ENCODE measurements around the gene GCN1. TPM values are rescaled to one million over a fixed set of nuclear protein-coding genes. Genes with fewer than 3 reads are reported as not detected.

The GCN1 gene
- total RNA-seq, 2 experiments from 2014 or later = 217 to 343 TPM

GRCh38 chr12:120242275-120242799 is 47.8 kb upstream of the GCN1 start:
- Histone ChIP-seq H3K9me2 (ENCODE audit: insufficient read depth, low read length) (no peaks in the 10 kb centered on the region), H3K4me1 (ENCODE audit: insufficient read depth, low read length, poor library complexity, severe bottlenecking) (no peaks in the 10 kb centered on the region), H3K4me2 (ENCODE audit: low read length) (no peak overlapping the region), H3K36me3 (ENCODE audit: insufficient read depth, low read length) (no peaks in the 10 kb centered on the region), H3K9me3 (ENCODE audit: low read length) (no peaks in the 10 kb centered on the region), H2AFZ (ENCODE audit: low read length) (no peak overlapping the region), H3K4me3 (ENCODE audit: low read depth, low read length, poor library complexity, severe bottlenecking) (no peak overlapping the region), H4K20me1 (ENCODE audit: insufficient read depth, low read length) (no peaks in the 10 kb centered on the region), H3K79me2 (ENCODE audit: insufficient read depth, low read depth, low read length) (no peaks in the 10 kb centered on the region), H3K27ac (ENCODE audit: low read depth, low read length, poor library complexity, severe bottlenecking) (no peak overlapping the region)
- CTCF ChIA-PET (ENCODE audit: unreplicated experiment) = interaction anchor here (0.7 kb wide), 1 partner anchor 25 kb away, joined by 3 read pairs; no protein-coding TSS in a partner anchor
- no TSS peak for BruUV-seq (replicated peaks)
- DNase-seq (ENCODE audit: low spot score) = no peak
- intact Hi-C loops (cut with micrococcal nuclease; ENCODE audit: unreplicated experiment) = no loop called here
- POLR2A ChIA-PET = interaction anchor here (0.6 kb wide), 1 partner anchor 431 kb away, joined by 4 read pairs; no protein-coding TSS in a partner anchor
- no peak for TF ChIP-seq CTCF (conservative IDR thresholded peaks at IDR 0.05; ENCODE audit: low read length)
- TF ChIP-seq EZH2phosphoT487 (IDR thresholded peaks at IDR 0.05; ENCODE audit: borderline replicate concordance, low read depth, low read length) = no peak

GRCh38 chr12:120241561-120242274 is 47.2 kb upstream of the GCN1 start:
- ChIA-PET POLR2A (no interaction called here), CTCF (ENCODE audit: unreplicated experiment) (no interaction called here)
- intact Hi-C loops (cut with micrococcal nuclease; ENCODE audit: unreplicated experiment) = no loop called here
- Histone ChIP-seq H3K4me1 (ENCODE audit: insufficient read depth, low read length, poor library complexity, severe bottlenecking) (no peaks in the 10 kb centered on the region), H3K9me3 (ENCODE audit: low read length) (no peaks in the 10 kb centered on the region), H3K9me2 (ENCODE audit: insufficient read depth, low read length) (no peaks in the 10 kb centered on the region), H3K79me2 (ENCODE audit: insufficient read depth, low read depth, low read length) (no peaks in the 10 kb centered on the region), H3K4me2 (ENCODE audit: low read length) (no peak overlapping the region), H3K27ac (ENCODE audit: low read depth, low read length, poor library complexity, severe bottlenecking) (no peak overlapping the region), H3K36me3 (ENCODE audit: insufficient read depth, low read length) (no peaks in the 10 kb centered on the region), H4K20me1 (ENCODE audit: insufficient read depth, low read length) (no peaks in the 10 kb centered on the region), H3K4me3 (ENCODE audit: low read depth, low read length, poor library complexity, severe bottlenecking) (no peak overlapping the region), H2AFZ (ENCODE audit: low read length) (no peak overlapping the region)
- TF ChIP-seq CTCF (conservative IDR thresholded peaks at IDR 0.05; ENCODE audit: low read length) (no peak), EZH2phosphoT487 (IDR thresholded peaks at IDR 0.05; ENCODE audit: borderline replicate concordance, low read depth, low read length) (no peak)
- DNase-seq (ENCODE audit: low spot score) = no peak
- no TSS peak for BruUV-seq (replicated peaks)

GRCh38 chr12:120240495-120240833 is 45.9 kb upstream of the GCN1 start:
- Histone ChIP-seq H3K4me2 (ENCODE audit: low read length) (no peak overlapping the region), H3K79me2 (ENCODE audit: insufficient read depth, low read depth, low read length) (no peaks in the 10 kb centered on the region), H3K4me3 (ENCODE audit: low read depth, low read length, poor library complexity, severe bottlenecking) (no peak overlapping the region), H3K36me3 (ENCODE audit: insufficient read depth, low read length) (no peaks in the 10 kb centered on the region), H4K20me1 (ENCODE audit: insufficient read depth, low read length) (no peaks in the 10 kb centered on the region), H3K27ac (ENCODE audit: low read depth, low read length, poor library complexity, severe bottlenecking) (no peak overlapping the region), H3K9me3 (ENCODE audit: low read length) (no peaks in the 10 kb centered on the region), H2AFZ (ENCODE audit: low read length) (no peak overlapping the region), H3K9me2 (ENCODE audit: insufficient read depth, low read length) (no peaks in the 10 kb centered on the region), H3K4me1 (ENCODE audit: insufficient read depth, low read length, poor library complexity, severe bottlenecking) (no peaks in the 10 kb centered on the region)
- TF ChIP-seq CTCF (conservative IDR thresholded peaks at IDR 0.05; ENCODE audit: low read length) (no peak), EZH2phosphoT487 (IDR thresholded peaks at IDR 0.05; ENCODE audit: borderline replicate concordance, low read depth, low read length) (no peak)
- ChIA-PET CTCF (ENCODE audit: unreplicated experiment) (interaction anchor here (1.0 kb wide), 1 partner anchor 9 kb away, joined by 3 read pairs; no protein-coding TSS in a partner anchor), POLR2A (interaction anchor here (1.0 to 1.5 kb wide), 2 partner anchors 10 to 12 kb away, joined by 4 to 5 read pairs; no protein-coding TSS in a partner anchor)
- DNase-seq (ENCODE audit: low spot score) = no peak
- intact Hi-C loops (cut with micrococcal nuclease; ENCODE audit: unreplicated experiment) = no loop called here
- BruUV-seq (replicated peaks) = no TSS peak

Data from OCI-LY7 (cell line).